Astrocyte (in vitro differentiated cells and primary cell): ENCODE results near the gene POLR2I. TPM values are rescaled to one million over a fixed set of nuclear protein-coding genes. Genes with fewer than 3 reads are reported as not detected.
A peak's percentile ranks its signal among the peaks of the same experiment; 100 is the strongest.

ENCODE experiments used
- DNase-seq: peaks from one replicate; pipeline ENCODE4 v3.0.0-alpha.2; 2010; ENCODE audit warnings: low read depth
- FAIRE-seq: peaks from 2 replicates; lab custom pipeline; 2011; peaks lifted over from hg19 to GRCh38; lab: Jason Lieb, UNC
- H2AFZ ChIP-seq: 2 replicates; pipeline ENCODE4 v1.6.0; 2012; ENCODE audit warnings: low read depth, low read length, inconsistent platforms
- H3K27ac ChIP-seq: 2 replicates; pipeline ENCODE4 v1.5.1; 2011; ENCODE audit warnings: low read depth, low read length, inconsistent platforms
- H3K27me3 ChIP-seq: 2 replicates; pipeline ENCODE4 v1.6.0; 2011; ENCODE audit warnings: low read length, inconsistent platforms; ENCODE audit not compliant: insufficient read depth
- H3K36me3 ChIP-seq: 2 replicates; pipeline ENCODE4 v1.5.1; 2011; ENCODE audit warnings: low read length, inconsistent platforms; ENCODE audit not compliant: insufficient read depth
- H3K4me1 ChIP-seq: 2 replicates; pipeline ENCODE4 v1.5.1; 2011; ENCODE audit warnings: low read length, inconsistent platforms; ENCODE audit not compliant: insufficient read depth
- H3K4me2 ChIP-seq: 2 replicates; pipeline ENCODE4 v1.6.0; 2012; ENCODE audit warnings: low read length, inconsistent platforms
- H3K4me3 ChIP-seq: 2 replicates; pipeline ENCODE4 v1.5.1; 2011; ENCODE audit warnings: low read depth, mild to moderate bottlenecking, low read length, inconsistent platforms; ENCODE audit not compliant: insufficient read depth
- H3K79me2 ChIP-seq: 2 replicates; pipeline ENCODE4 v1.6.0; 2012; ENCODE audit warnings: mild to moderate bottlenecking, low read length, inconsistent platforms; ENCODE audit not compliant: insufficient read depth
- H3K9ac ChIP-seq: 2 replicates; pipeline ENCODE4 v1.6.0; 2012; ENCODE audit warnings: mild to moderate bottlenecking, low read length, inconsistent platforms
- H3K9me3 ChIP-seq: 2 replicates; pipeline ENCODE4 v1.5.1; 2012; ENCODE audit warnings: low read depth, mild to moderate bottlenecking, low read length, inconsistent platforms; ENCODE audit not compliant: insufficient read depth
- H4K20me1 ChIP-seq: 2 replicates; pipeline ENCODE4 v1.6.0; 2012; ENCODE audit warnings: low read length, inconsistent platforms; ENCODE audit not compliant: insufficient read depth
- H3K27ac Mint-ChIP-seq: one replicate; pipeline ENCODE4 v1.8.0; 2021; ENCODE audit warnings: mild to moderate bottlenecking, mixed read lengths; ENCODE audit not compliant: unreplicated experiment
- H3K27me3 Mint-ChIP-seq: one replicate; pipeline ENCODE4 v1.8.0; 2021; ENCODE audit warnings: low read depth, mixed read lengths; ENCODE audit not compliant: unreplicated experiment
- H3K36me3 Mint-ChIP-seq: one replicate; pipeline ENCODE4 v1.8.0; 2021; ENCODE audit warnings: low read depth, mixed read lengths; ENCODE audit not compliant: unreplicated experiment
- H3K4me1 Mint-ChIP-seq: one replicate; pipeline ENCODE4 v1.8.0; 2021; ENCODE audit warnings: low read depth, mixed read lengths; ENCODE audit not compliant: unreplicated experiment
- H3K4me3 Mint-ChIP-seq: one replicate; pipeline ENCODE4 v1.8.0; 2021; ENCODE audit warnings: mild to moderate bottlenecking, moderate library complexity, mixed read lengths; ENCODE audit not compliant: unreplicated experiment
- H3K9me3 Mint-ChIP-seq: one replicate; pipeline ENCODE4 v1.8.0; 2021; ENCODE audit warnings: mild to moderate bottlenecking, mixed read lengths; ENCODE audit not compliant: unreplicated experiment
- EZH2 ChIP-seq: IDR thresholded peaks from 2 replicates; pipeline ENCODE4 v1.6.1; 2012; ENCODE audit warnings: mild to moderate bottlenecking, low read length, inconsistent platforms; ENCODE audit not compliant: insufficient read depth
- total RNA-seq: library from RNA; stranded (reverse); gene quantifications from 2 replicates; pipeline ENCODE4 v1.2.1, GENCODE V29; 2021
- TF ChIP-seq, protein P1 (sequence below): IDR thresholded peaks from 2 replicates; pipeline ENCODE4 v1.5.1; 2011; ENCODE audit warnings: low read depth, mild to moderate bottlenecking, inconsistent platforms, low read length, moderate library complexity; ENCODE audit not compliant: insufficient read depth

Gene POLR2I
- total RNA-seq, 1 donor from 2014 or later, result 65.1 TPM

DNA sequence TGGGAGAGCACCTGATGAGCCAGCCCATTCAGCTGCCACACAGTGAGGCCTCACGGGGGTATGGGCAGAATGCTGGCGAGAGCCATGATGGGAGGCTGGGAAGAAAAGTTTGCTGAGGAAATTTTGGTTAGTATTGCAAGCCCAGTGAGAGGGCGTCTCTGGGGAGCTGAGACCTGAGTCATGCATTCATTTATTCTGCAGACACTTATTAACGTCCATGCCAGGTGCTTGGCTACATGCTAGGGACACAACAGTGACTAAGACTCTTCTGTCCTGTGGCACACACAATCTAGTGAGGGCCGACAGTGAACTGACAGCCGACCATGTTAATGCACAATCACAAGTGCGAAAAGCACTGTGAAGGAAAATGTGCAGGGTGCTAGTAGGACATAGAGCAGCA is 32.8 kb downstream of the POLR2I start:
- no peak overlapping the region for H2AFZ ChIP-seq
- Mint-ChIP-seq H3K27ac (no peak overlapping the region), H3K4me1 (no peaks in the 10 kb centered on the region), H3K4me3 (no peak overlapping the region), H3K9me3 (no peaks in the 10 kb centered on the region), H3K27me3 (peaks cover 5% of the 10 kb centered on the region), H3K36me3 (peaks cover 8% of the 10 kb centered on the region)
- H3K4me2 ChIP-seq, result no peak overlapping the region
- no peaks in the 10 kb centered on the region for H3K9me3 ChIP-seq
- no peak for FAIRE-seq
- no peak overlapping the region for H3K27ac ChIP-seq
- no peak overlapping the region for H3K9ac ChIP-seq
- no peaks in the 10 kb centered on the region for H3K27me3 ChIP-seq
- H3K4me1 ChIP-seq, result no peaks in the 10 kb centered on the region
- no peaks in the 10 kb centered on the region for H3K79me2 ChIP-seq
- no peak for DNase-seq
- H3K36me3 ChIP-seq, result peaks cover 2% of the 10 kb centered on the region
- H4K20me1 ChIP-seq, result no peaks in the 10 kb centered on the region
- no peak overlapping the region for H3K4me3 ChIP-seq
- TF ChIP-seq, protein P1, sequence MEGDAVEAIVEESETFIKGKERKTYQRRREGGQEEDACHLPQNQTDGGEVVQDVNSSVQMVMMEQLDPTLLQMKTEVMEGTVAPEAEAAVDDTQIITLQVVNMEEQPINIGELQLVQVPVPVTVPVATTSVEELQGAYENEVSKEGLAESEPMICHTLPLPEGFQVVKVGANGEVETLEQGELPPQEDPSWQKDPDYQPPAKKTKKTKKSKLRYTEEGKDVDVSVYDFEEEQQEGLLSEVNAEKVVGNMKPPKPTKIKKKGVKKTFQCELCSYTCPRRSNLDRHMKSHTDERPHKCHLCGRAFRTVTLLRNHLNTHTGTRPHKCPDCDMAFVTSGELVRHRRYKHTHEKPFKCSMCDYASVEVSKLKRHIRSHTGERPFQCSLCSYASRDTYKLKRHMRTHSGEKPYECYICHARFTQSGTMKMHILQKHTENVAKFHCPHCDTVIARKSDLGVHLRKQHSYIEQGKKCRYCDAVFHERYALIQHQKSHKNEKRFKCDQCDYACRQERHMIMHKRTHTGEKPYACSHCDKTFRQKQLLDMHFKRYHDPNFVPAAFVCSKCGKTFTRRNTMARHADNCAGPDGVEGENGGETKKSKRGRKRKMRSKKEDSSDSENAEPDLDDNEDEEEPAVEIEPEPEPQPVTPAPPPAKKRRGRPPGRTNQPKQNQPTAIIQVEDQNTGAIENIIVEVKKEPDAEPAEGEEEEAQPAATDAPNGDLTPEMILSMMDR, result no peak
- TF ChIP-seq EZH2, result no peak

DNA sequence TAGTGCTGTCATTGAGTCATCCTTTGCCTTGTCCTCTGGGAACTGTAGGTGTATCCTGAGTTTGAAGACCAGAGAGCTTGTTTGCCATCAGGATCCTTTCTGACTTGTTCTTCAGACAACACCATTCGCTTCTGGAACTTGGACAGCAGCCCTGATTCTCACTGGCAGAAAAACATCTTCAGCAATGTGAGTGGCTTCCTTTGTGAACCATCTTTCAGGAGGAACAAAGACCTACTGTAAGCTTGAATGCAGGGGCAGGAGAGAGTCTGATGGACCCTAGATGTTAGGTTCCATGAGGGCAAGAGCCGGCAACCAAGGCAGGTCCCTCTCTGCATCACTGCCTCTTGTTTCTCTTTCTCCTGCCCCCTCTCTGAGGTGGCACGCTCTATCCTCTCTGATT is 33.3 kb downstream of the POLR2I start:
- H3K9ac ChIP-seq, result no peak overlapping the region
- no peaks in the 10 kb centered on the region for H3K9me3 ChIP-seq
- Mint-ChIP-seq H3K27ac (no peak overlapping the region), H3K9me3 (no peaks in the 10 kb centered on the region), H3K27me3 (peaks cover 5% of the 10 kb centered on the region), H3K4me1 (no peaks in the 10 kb centered on the region), H3K4me3 (no peak overlapping the region), H3K36me3 (peaks cover 7% of the 10 kb centered on the region)
- no peak overlapping the region for H2AFZ ChIP-seq
- no peak overlapping the region for H3K4me2 ChIP-seq
- no peaks in the 10 kb centered on the region for H4K20me1 ChIP-seq
- no peaks in the 10 kb centered on the region for H3K79me2 ChIP-seq
- no peak for TF ChIP-seq EZH2
- TF ChIP-seq, protein P1, result no peak
- no peaks in the 10 kb centered on the region for H3K27me3 ChIP-seq
- no peak overlapping the region for H3K27ac ChIP-seq
- no peak overlapping the region for H3K4me3 ChIP-seq
- no peak for FAIRE-seq
- H3K4me1 ChIP-seq, result no peaks in the 10 kb centered on the region
- peaks cover 2% of the 10 kb centered on the region for H3K36me3 ChIP-seq
- DNase-seq, result no peak

DNA sequence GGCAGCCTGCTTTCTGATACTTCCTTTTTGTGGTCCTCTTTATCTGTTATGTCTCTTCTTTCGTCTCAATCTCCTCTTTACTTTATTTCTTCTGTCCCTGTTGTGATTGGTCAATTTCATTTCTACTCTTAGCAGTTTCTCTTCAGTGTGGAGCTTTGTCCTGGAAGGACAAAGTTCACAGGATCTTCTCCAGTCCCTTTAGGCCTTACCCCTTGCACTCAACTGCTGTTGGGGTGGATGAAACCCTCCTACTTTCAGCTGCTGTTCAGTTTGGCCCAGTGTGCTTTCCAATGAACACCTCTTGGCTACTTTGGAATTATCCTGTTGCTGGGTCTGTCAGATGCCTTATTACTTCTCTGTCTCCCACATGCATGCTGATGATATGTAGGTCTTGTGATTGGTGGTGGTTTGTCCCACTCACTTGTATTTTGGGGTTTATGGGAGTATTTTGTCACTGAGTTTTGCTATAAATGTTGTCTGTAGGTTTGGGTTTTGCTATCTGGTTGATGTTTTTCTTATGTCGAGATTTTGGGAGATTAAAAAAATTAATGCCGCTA is 35.2 kb downstream of the POLR2I start:
- no peaks in the 10 kb centered on the region for H3K27me3 ChIP-seq
- FAIRE-seq, result no peak
- H3K4me1 Mint-ChIP-seq, result no peaks in the 10 kb centered on the region
- H3K27me3 Mint-ChIP-seq, result peaks cover 5% of the 10 kb centered on the region
- H3K9me3 ChIP-seq, result no peaks in the 10 kb centered on the region
- peak overlapping the region; percentile 81 for H3K27ac Mint-ChIP-seq
- no peak overlapping the region for H3K4me3 Mint-ChIP-seq
- peaks cover 7% of the 10 kb centered on the region for H3K36me3 Mint-ChIP-seq
- no peaks in the 10 kb centered on the region for H3K4me1 ChIP-seq
- no peaks in the 10 kb centered on the region for H3K9me3 Mint-ChIP-seq
- H3K36me3 ChIP-seq, result peaks cover 4% of the 10 kb centered on the region
- no peak overlapping the region for H3K4me2 ChIP-seq
- TF ChIP-seq EZH2, result no peak
- TF ChIP-seq, protein P1, result no peak
- H2AFZ ChIP-seq, result no peak overlapping the region
- H4K20me1 ChIP-seq, result no peaks in the 10 kb centered on the region
- no peak overlapping the region for H3K27ac ChIP-seq
- no peak for DNase-seq
- H3K79me2 ChIP-seq, result no peaks in the 10 kb centered on the region
- H3K4me3 ChIP-seq, result no peak overlapping the region
- no peak overlapping the region for H3K9ac ChIP-seq
